OCI-LY1 (cell line): Measurements from ENCODE around the gene PWP1.

Experiments used
- H2AFZ ChIP-seq: fragments of 200-600 bp; sonication (generic), shearing (Covaris generic); 2 replicates; pipeline ENCODE4 v1.6.0; 2014; ENCODE audit warnings: antibody characterized with exemption, mild to moderate bottlenecking, low read length
- H3F3A ChIP-seq: fragments of 200-600 bp; sonication (generic), shearing (Covaris generic); 2 replicates; pipeline ENCODE4 v1.6.0; 2014; ENCODE audit warnings: mild to moderate bottlenecking, antibody characterized with exemption, low read length, moderate library complexity; ENCODE audit not compliant: insufficient read depth
- H3K27ac ChIP-seq: fragments of 200-600 bp; sonication (generic); 2 replicates; pipeline ENCODE4 v1.5.1; 2014; ENCODE audit warnings: low read length, mixed run types, mild to moderate bottlenecking, low read depth; ENCODE audit not compliant: poor library complexity, severe bottlenecking
- H3K27me3 ChIP-seq: fragments of 200-600 bp; sonication (generic); 2 replicates; pipeline ENCODE4 v1.6.0; 2014; ENCODE audit warnings: antibody characterized with exemption, mild to moderate bottlenecking, low read length, moderate library complexity; ENCODE audit not compliant: insufficient read depth
- H3K36me3 ChIP-seq: fragments of 200-600 bp; sonication (generic); 2 replicates; pipeline ENCODE4 v1.6.1; 2014; ENCODE audit warnings: mild to moderate bottlenecking, antibody characterized with exemption, low read length, moderate library complexity, mixed read lengths; ENCODE audit not compliant: insufficient read depth
- H3K4me1 ChIP-seq: fragments of 200-600 bp; sonication (generic); 2 replicates; pipeline ENCODE4 v1.5.1; 2014; ENCODE audit warnings: mild to moderate bottlenecking, low read length, moderate library complexity; ENCODE audit not compliant: insufficient read depth, severe bottlenecking
- H3K4me2 ChIP-seq: fragments of 200-600 bp; sonication (generic), shearing (Covaris generic); 2 replicates; pipeline ENCODE4 v1.6.1; 2014; ENCODE audit warnings: low read length
- H3K4me3 ChIP-seq: fragments of 200-600 bp; sonication (generic); 2 replicates; pipeline ENCODE4 v1.5.1; 2014; ENCODE audit warnings: low read length, low read depth, mild to moderate bottlenecking, mixed read lengths; ENCODE audit not compliant: poor library complexity, severe bottlenecking
- H3K79me2 ChIP-seq: fragments of 200-600 bp; shearing (Covaris generic); 2 replicates; pipeline ENCODE4 v1.6.1; 2016; ENCODE audit warnings: mixed run types, low read length, mixed read lengths; ENCODE audit not compliant: insufficient read depth
- H3K9ac ChIP-seq: fragments of 200-600 bp; sonication (generic), shearing (Covaris generic); 2 replicates; pipeline ENCODE4 v1.6.1; 2014; ENCODE audit warnings: mild to moderate bottlenecking, low read length, mixed read lengths
- H3K9me2 ChIP-seq: fragments of 200-600 bp; sonication (generic), shearing (Covaris generic); 2 replicates; pipeline ENCODE4 v1.6.1; 2014; ENCODE audit warnings: low read depth, mild to moderate bottlenecking, low read length, mixed read lengths
- H3K9me3 ChIP-seq: fragments of 200-600 bp; shearing (Covaris generic); 2 replicates; pipeline ENCODE4 v1.6.1; 2014; ENCODE audit warnings: low read length, mixed read lengths
- H4K20me1 ChIP-seq: fragments of 200-600 bp; sonication (generic), shearing (Covaris generic); 2 replicates; pipeline ENCODE4 v1.6.0; 2016; ENCODE audit warnings: mild to moderate bottlenecking, low read length; ENCODE audit not compliant: insufficient read depth
- CTCF ChIP-seq: fragments of 200-600 bp; sonication (generic), shearing (Covaris generic); IDR thresholded peaks from 2 replicates; pipeline ENCODE4 v1.5.1; 2017; ENCODE audit warnings: mild to moderate bottlenecking, antibody characterized with exemption, low read length, moderate library complexity, mixed read lengths
- EZH2 ChIP-seq: fragments of 200-600 bp; sonication (generic), shearing (Covaris generic); IDR thresholded peaks from 2 replicates; pipeline ENCODE4 v1.8.0; 2017; ENCODE audit warnings: borderline replicate concordance, mixed run types, mild to moderate bottlenecking, antibody characterized with exemption, low read length, moderate library complexity, mixed read lengths

The PWP1 gene

GRCh38 chr12:107735763-107736162 lies 50.2 kb downstream of the PWP1 start:
- H3K9me2 ChIP-seq = no peaks in the 10 kb centered on the region
- no peaks in the 10 kb centered on the region for H3K27me3 ChIP-seq
- no peak overlapping the region for H3K9ac ChIP-seq
- H3K79me2 ChIP-seq = no peaks in the 10 kb centered on the region
- TF ChIP-seq CTCF (no peak), EZH2 (no peak)
- H2AFZ ChIP-seq = no peak overlapping the region
- H4K20me1 ChIP-seq = no peaks in the 10 kb centered on the region
- peaks cover 11% of the 10 kb centered on the region for H3K4me1 ChIP-seq
- peaks cover 47% of the 10 kb centered on the region for H3K36me3 ChIP-seq
- H3K4me2 ChIP-seq = no peak overlapping the region
- H3F3A ChIP-seq = no peaks in the 10 kb centered on the region
- no peaks in the 10 kb centered on the region for H3K9me3 ChIP-seq
- no peak overlapping the region for H3K4me3 ChIP-seq
- no peak overlapping the region for H3K27ac ChIP-seq

- no peaks in the 10 kb centered on the region for H3K79me2 ChIP-seq
- H3F3A ChIP-seq = no peaks in the 10 kb centered on the region
- no peaks in the 10 kb centered on the region for H3K9me3 ChIP-seq
- H3K4me3 ChIP-seq = no peak overlapping the region
- peaks cover 58% of the 10 kb centered on the region for H3K36me3 ChIP-seq
- no peak overlapping the region for H3K9ac ChIP-seq
- peak overlapping the region; percentile 29 for H3K27ac ChIP-seq
- TF ChIP-seq CTCF (peak; percentile 21; the same call in 1 of the 2 replicates), EZH2 (no peak)
- H4K20me1 ChIP-seq = no peaks in the 10 kb centered on the region
- peaks cover 11% of the 10 kb centered on the region for H3K4me1 ChIP-seq
- H3K27me3 ChIP-seq = no peaks in the 10 kb centered on the region
- no peak overlapping the region for H3K4me2 ChIP-seq
- no peak overlapping the region for H2AFZ ChIP-seq
- no peaks in the 10 kb centered on the region for H3K9me2 ChIP-seq
Observed at GRCh38 chr12:107736914-107737313, 51.3 kb downstream of the PWP1 start.

GRCh38 chr12:107748472-107748871 lies 62.9 kb downstream of the PWP1 start:
- Histone ChIP-seq H3K4me2 (no peak overlapping the region), H2AFZ (no peak overlapping the region), H3K27me3 (no peaks in the 10 kb centered on the region), H3K9ac (no peak overlapping the region), H3K4me1 (no peaks in the 10 kb centered on the region), H3K36me3 (peaks cover 45% of the 10 kb centered on the region), H3K9me3 (no peaks in the 10 kb centered on the region), H3K27ac (no peak overlapping the region), H4K20me1 (no peaks in the 10 kb centered on the region), H3F3A (no peaks in the 10 kb centered on the region), H3K4me3 (no peak overlapping the region), H3K79me2 (no peaks in the 10 kb centered on the region), H3K9me2 (no peaks in the 10 kb centered on the region)
- TF ChIP-seq EZH2 (no peak), CTCF (no peak)
